ENCODE results near the gene BCL2L12. TPM values are rescaled to one million over a fixed set of nuclear protein-coding genes. Genes with fewer than 3 reads are reported as not detected.

The BCL2L12 gene
- total RNA-seq, 1 experiment from 2014 or later, result 26.0 TPM

DNA sequence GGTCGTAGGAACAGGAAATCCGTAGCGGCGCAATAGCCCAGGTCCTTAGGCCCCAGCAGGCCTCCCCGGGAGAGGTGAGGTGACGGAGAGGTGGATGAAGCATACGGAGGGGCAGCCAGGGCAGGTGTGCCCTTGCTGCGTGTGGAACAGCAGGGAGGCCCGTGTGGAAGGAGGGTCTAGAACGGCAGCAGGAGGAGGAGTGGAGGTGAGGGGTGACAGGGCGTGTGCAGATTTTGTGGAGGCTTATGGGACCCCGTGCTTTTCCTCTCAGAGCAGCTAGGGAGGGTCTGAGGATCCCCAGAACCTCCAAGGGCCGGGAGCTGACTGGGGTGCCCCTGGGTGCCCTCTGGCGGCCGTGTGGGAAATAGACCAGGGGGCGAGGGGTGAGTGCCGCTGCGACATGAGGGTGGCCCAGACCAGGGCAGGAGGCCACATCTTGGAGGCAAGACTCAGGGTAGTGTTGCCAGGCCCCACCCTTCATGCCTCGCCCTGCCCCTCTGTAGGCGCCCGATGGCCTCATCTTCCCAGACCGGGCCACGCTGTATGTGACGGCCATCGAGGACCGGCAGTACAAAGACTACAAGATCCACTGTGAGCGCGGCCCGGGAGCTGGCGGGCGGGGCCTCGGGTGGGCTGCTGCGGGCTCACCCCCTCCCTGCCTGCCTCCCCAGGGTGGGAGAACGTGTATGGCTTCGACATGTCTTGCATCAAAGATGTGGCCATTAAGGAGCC lies 18.7 kb downstream of the BCL2L12 start:
- DNase-seq (ENCODE audit: low read depth), result no peak

DNA sequence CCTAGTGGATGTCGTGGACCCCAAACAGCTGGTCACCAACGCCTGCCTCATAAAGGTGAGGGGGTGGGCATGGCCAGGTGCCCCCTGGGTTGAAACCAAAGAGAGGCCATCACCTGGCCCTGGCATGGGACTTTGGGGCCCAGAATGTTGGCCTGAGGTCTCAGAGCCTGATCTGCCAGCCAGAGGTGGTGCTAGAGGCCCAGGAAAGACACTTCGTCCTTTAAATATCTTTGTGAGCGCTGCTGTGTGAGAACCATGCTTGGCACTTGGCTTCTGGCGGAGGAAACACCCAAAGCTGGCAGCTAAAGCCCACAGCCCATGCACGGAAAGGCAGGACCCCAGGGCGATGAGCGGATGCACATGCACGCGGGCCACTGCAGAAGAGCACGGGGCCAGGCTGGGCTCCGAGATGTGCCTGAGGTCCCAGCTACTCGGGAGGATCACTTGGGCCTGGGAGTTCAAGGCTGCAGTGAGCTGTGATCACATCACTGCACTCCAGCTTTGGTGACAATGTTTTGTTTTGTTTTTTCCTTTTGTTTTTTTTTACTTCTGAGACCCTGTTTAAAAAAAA lies 19.3 kb downstream of the BCL2L12 start:
- no peak for DNase-seq (ENCODE audit: low read depth)

DNA sequence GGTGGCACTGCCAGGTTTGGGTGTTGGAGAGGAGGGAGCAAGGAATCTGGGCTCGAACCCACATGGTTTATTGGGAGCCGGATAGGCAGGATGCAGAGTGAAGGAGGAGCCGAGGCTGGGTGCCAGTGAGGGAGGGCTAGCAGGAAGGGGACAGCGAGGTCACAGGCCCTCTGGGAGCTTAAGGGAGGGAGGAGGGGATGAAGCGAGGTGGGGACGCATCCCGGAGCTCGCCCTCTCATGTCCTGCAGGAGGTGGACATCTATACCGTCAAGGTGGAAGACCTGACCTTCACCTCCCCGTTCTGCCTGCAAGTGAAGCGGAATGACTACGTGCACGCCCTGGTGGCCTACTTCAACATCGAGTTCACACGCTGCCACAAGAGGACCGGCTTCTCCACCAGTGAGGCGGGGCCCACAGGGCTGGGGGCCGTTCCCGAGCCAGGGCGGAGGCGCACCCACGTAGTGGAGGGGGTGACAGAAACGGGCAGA lies 20.2 kb downstream of the BCL2L12 start:
- DNase-seq (ENCODE audit: low read depth), result no peak

DNA sequence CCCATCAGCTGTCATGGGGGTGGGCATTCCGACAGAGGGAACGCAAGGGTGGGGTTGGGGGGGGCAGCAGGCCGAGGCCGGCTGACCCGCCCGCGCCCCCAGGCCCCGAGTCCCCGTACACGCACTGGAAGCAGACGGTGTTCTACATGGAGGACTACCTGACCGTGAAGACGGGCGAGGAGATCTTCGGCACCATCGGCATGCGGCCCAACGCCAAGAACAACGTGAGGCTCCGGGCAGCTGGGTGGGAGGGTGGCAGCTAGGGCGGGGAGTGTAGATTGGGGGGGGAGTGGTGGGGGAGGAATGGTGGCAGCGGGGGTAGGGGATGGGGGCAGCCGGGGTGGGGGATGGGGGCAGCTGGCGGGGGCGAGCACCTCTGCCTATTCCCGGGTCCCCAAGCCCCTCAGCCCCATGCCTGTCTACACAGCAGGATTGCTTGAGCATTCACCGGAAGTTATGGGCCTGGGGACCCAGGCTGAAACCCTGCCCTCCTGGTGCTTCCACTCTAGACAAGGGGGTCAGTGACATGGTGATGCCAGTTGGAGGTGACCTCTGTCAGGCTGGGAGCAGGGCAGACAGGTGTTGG lies 20.9 kb downstream of the BCL2L12 start:
- no peak for DNase-seq (ENCODE audit: low read depth)

DNA sequence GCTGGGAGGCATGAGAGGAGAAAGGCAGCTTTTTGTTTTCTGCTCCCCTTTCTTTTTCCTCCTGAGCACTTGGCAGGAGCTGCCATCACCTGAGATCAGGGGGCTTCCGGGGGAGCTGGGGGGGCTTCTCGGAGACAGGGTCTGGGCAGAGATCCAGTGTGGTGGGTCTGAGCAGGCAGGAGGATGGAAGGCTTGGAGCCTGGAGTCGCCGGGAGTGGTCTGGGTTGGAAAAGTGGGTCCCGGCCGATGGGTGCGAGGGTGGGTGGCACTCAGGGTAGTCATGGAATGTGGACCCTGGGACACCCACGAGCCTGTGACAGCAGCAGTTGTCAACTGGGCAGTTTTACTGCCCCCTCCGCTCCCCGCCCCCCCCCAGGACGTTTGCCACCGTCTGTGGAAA lies 21.4 kb downstream of the BCL2L12 start:
- DNase-seq (ENCODE audit: low read depth), result no peak

DNA sequence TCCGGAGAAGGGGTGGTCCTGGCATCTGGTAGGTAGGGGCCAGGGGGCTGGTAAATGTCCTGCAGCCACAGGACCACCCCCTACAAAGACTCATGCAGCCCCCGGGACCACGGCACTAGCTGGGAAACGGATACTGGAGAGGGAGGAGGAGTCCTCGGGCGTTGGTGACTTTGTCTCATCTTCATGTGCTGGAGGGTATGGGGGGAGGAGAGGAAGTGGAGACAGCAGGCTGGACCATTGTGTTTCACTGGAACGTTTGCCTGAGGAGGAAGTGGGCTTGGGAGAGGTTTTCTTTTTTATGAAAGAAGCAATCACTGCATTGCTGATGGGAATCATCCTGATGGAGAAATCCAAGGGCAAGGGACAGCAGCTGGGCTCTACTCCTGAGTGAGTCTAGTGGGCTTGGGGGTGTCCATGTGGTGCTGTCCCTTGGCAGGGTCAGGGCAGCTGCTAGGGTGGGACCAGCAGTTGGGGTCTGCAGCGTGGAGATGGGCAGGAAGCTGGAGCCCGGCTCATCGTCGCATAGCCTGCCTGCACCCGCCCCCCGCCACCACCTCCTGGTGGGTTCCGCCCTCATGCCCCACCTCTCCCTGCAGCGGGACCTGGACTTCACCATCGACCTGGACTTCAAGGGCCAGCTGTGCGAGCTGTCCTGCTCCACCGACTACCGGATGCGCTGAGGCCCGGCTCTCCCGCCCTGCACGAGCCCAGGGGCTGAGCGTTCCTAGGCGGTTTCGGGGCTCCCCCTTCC lies 22.0 kb downstream of the BCL2L12 start:
- DNase-seq (ENCODE audit: low read depth), result no peak

DNA sequence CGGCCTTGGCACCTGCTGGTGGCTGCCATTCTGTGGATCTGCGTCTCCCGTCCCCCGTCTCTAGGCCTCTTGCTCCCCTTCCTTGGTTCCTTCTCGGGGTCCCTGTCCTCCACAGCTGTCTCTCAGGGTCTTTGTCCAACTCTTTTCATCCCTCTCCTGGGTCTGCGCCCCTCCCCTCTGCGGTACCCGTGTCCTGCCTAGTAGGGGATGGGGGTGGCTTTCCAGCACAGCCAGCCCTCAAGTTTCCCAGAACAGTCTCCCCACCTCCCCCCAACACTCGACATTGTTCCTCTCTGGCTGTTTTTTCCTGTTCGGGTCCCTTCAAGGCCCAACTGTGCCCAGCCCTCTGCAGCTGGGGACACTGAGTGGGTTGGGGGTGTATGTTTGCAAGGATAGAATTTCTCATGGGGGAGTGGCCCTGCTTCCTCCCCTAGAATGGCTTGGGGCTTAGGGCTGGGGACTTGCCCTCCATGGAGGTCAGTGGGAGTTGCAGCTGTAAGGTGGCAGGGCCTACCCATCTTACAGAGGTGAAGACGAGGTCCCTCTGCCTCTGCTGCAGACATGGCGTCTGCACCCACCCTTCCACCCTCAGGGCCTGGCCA lies 22.9 kb downstream of the BCL2L12 start:
- no peak for DNase-seq (ENCODE audit: low read depth)

DNA sequence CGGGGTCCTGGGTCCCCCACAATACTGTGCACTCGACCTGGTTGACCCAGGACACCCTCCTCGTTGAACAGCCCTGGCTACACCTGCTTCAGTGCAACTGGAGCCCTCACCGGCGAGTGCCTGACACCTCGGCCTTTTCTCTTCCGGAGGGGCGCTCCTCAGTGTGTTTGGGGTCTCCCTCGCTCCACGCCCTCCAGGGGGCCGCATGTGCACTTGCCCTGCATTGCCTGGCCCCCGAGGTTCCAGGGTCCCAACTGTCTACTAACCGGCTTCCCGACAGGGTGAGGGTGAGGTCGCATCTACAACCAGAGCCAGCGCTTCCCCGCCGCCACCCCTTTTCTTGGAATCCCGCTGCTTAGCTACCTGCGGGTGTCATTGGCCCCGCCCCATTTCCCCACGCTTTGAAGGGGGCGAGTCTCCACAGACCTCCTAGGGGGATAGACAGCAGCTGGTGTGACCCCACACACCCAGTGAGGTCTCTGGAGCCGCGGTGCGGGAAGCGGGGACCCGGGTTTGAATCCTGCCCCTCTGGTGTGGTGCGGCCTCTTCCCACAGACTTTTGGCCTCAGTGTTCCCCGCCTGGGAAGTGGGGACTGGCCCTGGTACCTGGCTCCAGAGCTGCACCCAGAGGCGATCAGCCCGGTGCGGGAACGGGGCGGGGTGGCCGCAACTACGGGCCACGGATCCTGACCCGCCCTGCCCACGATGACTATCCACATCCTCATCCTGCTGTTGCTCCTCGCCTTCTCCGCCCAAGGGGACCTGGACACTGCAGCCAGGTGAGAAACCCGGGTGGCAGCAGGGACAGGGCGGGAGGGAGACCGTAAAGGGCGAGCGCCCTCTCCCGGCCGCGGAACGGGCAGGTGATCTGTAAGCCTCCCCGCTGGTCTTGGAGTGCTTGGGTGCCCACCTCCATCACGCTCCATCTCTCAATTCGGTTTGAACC lies 23.7 kb downstream of the BCL2L12 start, which contains the start of gene ADM5:
ADM5 (plus strand) TSS at position 462 of the 946 bp plus-strand sequence; CDS start at position 706, 244 bp downstream.
- DNase-seq (ENCODE audit: low read depth), result no peak

DNA sequence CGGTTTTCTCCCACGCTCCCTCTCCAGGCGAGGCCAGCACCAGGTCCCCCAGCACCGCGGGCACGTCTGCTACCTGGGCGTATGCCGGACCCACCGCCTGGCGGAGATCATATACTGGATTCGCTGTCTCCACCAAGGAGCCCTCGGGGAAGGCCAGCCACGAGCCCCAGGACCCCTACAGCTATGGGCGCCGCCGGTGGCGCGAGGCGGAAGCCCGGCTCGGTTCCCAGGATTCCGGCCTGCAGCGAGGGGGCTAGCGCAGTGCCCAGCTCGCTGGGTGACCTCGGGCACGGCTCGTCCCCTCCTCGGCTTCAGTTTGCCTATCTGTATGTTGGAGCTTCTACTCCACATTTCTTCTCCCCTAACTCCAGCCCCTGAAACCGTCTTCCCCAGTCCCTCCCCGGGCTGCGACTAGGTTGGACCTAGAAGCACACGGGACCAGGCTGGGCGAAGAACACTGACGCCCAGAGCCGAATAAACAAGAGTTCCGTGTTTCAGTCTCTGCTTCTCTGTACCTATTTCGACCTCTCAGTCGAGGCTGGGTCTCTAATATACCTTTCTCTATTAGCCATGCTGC lies 24.4 kb downstream of the BCL2L12 start:
- no peak for DNase-seq (ENCODE audit: low read depth)

DNA sequence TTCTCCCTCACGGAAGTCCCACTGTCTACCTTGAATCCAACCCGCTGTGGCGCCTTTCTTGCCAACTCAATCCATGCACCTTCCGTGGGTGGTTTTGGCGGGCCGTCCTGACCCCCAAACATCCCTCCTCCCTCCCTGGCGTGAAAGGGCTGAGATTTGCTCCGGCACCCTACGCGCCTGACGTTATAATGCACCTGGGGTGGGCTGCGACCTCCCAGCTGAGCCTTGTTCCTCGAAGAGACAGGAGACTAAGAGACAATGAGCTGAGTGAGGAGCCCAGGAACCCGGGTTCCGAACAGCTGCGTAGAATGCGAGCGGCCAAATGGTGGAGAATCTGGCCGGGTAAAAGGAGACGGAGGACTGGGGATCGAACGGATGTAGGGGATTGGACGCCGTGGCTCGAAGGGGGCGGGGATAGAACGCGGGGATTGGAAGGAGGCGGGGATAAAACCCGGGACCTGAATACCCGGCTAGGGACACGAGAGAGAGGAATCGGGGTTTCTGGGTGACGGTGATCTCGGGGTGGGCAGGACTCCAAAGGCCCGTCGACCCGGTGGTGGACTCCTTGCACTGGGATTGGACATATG lies 25.0 kb downstream of the BCL2L12 start, which contains the start of gene CPT1C:
CPT1C (plus strand) TSS at position 461 of the 587 bp plus-strand sequence. CDS start 1,137 bp downstream, outside the sequence.
- DNase-seq (ENCODE audit: low read depth), result no peak

DNA sequence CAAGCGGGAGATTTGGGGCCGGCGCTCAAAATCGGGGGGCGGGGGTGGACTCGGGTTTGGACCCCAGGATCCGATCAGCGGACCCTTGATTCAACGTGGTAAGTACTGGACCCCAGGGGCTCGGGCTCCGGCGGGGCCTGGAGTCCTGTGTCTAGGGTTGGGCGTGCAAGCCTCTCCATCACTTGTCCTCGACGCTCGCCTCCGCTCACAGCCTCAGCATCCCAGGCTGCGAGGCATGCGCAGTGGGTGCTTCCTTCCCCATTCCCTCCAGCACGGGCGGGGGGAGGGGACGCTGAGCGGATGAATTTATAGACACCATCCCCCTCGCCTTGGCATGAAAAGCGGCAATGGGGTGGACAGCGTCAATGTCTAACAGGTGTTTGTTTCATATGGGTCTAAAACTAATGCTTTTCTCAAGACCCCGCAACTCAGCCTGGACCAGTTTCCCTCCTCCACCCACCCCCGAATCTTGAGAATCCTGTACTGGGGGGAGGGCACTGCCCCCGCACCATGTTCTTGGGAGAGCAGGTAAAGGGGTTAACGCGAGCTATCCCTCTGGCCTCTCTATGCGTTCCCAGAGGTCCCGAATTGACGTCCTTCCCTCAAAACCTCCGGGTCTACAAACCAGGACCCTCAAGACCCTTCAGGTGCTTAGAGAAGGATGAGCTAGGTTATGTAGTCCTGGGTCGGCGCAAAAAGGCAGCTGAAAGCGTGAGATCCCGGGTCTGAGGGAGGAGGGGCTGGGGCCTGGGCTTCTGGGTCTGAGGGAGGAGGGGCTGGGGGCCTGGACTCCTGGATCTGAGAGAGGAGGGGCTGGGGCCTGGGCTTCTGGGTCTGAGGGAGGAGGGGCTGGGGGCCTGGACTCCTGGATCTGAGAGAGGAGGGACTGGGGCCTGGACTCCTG lies 25.8 kb downstream of the BCL2L12 start:
- no peak for DNase-seq (ENCODE audit: low read depth)

DNA sequence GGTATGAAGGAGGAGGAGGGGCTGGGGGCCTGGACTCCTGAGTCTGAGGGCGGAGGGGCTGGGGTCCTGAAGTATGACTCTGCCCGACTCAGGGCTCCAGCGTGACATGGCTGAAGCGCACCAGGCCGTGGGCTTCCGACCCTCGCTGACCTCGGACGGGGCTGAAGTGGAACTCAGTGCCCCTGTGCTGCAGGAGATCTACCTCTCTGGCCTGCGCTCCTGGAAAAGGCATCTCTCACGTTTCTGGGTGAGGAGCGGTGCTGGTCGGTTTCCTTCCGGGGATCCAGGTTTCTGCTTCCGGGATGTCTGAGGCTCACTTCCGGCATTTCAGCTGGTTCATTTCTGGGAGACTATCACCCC lies 26.4 kb downstream of the BCL2L12 start:
- DNase-seq (ENCODE audit: low read depth), result no peak

DNA sequence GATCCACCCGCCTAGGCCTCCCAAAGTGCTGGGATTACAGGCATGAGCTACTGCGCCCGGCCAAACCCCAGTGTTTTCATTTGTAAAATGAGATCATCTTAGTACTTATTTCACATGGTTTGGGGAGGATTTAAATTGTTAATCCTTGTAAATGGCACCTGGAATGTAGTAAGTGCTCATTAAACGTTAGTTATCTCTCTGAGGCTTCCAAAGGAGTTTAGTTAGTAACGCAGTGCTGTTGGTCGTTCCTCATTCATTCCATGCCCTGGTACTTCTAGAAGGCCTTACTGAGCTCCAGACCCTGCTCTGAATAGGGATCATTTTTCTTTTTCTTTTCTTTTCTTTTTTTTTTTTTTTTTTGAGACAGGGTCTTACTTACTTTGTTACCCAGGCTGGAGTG lies 30.4 kb downstream of the BCL2L12 start:
- no peak for DNase-seq (ENCODE audit: low read depth)

DNA sequence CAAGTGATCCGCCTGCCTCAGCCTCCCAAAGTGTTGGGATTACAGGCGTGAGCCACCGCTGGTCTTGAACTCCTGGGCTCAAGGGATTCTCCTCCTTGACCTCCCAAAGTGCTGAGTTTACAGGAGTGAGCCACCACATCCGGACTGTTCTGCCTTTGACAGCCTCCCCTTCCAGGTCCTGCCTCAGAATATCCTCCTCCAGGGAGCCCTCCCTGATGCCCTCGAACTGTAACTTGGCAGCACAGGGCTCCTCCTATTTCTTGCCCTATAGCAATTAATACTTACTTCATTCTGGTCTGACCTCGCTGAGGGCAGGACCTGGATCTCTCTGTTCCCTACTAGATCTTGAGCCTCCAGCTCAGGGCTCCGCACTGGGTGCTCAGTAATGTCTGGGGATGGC lies 31.1 kb downstream of the BCL2L12 start:
- no peak for DNase-seq (ENCODE audit: low read depth)

DNA sequence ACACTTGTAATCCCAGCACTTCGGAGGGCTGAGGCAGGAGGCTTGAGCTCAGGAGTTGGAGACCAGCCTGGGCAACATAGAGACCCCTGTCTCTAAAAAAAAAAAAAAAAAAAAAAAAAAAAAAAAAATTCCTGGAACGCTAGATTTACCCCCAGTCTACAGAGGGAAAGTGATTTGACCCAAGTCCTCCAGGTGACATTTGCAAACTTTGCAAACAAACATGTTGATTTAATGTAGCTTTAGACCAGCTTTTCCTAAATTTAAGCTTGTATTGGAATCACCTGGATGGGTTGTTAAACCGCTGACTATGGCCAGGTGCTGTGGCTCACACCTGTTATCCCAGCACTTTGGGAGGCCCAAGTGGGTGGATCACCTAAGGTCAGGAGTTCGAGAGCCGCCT lies 33.6 kb downstream of the BCL2L12 start:
- DNase-seq (ENCODE audit: low read depth), result no peak

DNA sequence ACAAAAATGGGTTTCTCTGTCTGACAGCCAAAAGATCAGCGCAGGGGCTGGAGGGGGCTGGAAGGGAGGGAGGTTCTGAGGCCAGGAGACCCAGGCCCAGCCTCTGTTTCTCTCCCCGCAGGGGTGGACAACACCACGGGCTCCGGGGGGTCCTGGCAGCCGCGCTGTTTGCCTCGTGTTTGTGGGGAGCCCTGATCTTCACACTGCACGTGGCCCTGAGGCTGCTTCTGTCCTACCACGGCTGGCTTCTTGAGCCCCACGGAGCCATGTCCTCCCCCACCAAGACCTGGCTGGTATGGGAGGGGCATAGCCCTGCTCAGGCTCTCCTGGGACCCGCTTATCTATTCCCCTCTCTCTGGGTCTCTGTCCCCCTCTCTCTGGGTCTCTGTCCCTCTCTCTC lies 34.8 kb downstream of the BCL2L12 start:
- DNase-seq (ENCODE audit: low read depth), result no peak

DNA sequence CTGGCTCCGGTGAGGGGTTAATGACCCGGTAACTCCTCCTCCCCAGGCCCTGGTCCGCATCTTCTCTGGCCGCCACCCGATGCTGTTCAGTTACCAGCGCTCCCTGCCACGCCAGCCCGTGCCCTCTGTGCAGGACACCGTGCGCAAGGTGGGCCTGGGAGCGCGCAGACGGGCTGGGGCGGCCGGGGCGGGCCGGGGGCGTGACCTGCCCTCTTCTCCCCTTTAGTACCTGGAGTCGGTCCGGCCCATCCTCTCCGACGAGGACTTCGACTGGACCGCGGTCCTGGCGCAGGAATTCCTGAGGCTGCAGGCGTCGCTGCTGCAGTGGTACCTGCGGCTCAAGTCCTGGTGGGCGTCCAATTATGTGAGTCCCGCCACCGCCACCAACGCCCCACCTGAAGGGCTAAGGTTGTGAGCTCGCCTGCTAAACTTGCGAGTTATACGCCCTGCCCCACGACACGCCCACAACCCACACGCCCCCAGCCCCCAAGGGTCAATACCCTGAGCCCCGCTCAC lies 35.6 kb downstream of the BCL2L12 start:
- no peak for DNase-seq (ENCODE audit: low read depth)
